T-helper 17 cell (primary cell): Measurements from ENCODE around the gene MAP4K4. TPM values are rescaled to one million over a fixed set of nuclear protein-coding genes. Genes with fewer than 3 reads are reported as not detected.

Experiments
- ATAC-seq: fragments of 150-1000 bp; cut with Tn5 transposase; 2 replicates; pipeline ENCODE4 v1.10.0; 2021; ENCODE audit warnings: mild to moderate bottlenecking, moderate library complexity
- DNase-seq, 3 donors: peaks; one replicate each; pipeline versions ENCODE4 v3.0.0 to v3.0.0-alpha.2; 2020 to 2021
- H3K9me3 ChIP-seq: one replicate; pipeline ENCODE4 v1.7.0; 2013; ENCODE audit warnings: low read length, mild to moderate bottlenecking; ENCODE audit not compliant: control insufficient read depth, poor library complexity, severe bottlenecking
- H3K27ac Mint-ChIP-seq: one replicate; pipeline ENCODE4 v1.8.0; 2022; ENCODE audit warnings: mild to moderate bottlenecking, moderate library complexity, mixed read lengths
- H3K27me3 Mint-ChIP-seq: one replicate; pipeline ENCODE4 v1.8.0; 2022; ENCODE audit warnings: mixed read lengths
- H3K36me3 Mint-ChIP-seq: one replicate; pipeline ENCODE4 v1.8.0; 2022; ENCODE audit warnings: low read depth, mixed read lengths
- H3K4me1 Mint-ChIP-seq: one replicate; pipeline ENCODE4 v1.8.0; 2022; ENCODE audit warnings: mild to moderate bottlenecking, mixed read lengths
- H3K4me3 Mint-ChIP-seq: one replicate; pipeline ENCODE4 v1.8.0; 2022; ENCODE audit warnings: mild to moderate bottlenecking, moderate library complexity, mixed read lengths
- total RNA-seq, 4 donors: library from RNA in 2 of 4; stranded (reverse) in 2 of 4; gene quantifications; one replicate each; pipeline ENCODE4 v1.2.3 and lab custom pipeline; 2022 to 2026

Gene MAP4K4
- total RNA-seq, 2 donors from 2014 or later: 98.1 to 102 TPM

DNA sequence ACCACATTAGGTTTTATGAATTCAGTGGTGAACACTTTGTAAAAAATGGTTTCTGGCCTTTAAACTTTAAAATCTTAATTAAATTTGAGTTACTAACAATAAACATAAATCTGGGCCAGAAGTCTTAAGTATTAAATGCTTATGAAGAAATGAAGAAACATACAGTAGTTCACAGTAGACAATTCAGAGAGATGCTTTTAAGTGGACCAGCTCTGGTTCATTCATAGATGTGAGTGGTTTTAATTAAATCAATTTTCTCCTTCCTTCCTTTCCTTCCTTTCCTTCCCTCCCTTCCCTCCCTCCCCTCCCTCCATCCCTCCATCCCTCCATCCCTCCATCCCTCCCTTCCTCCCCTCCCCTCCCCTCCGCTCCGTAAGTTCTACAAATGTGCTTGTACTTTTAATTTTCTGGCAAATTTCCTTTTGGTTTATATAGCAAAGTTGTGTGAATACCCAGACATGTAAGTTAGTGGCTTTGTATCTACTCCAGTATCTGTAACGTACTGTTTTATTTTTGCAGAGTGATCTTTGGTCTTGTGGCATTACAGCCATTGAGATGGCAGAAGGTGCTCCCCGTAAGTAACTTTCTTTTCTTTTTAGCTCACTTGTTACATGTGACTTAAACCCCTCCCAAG lies 136.5 kb downstream of the MAP4K4 start:
- ATAC-seq (no peak), DNase-seq (no peak)
- no peak overlapping the region for H3K4me3 Mint-ChIP-seq
- no peaks in the 10 kb centered on the region for H3K27me3 Mint-ChIP-seq
- H3K36me3 Mint-ChIP-seq: peaks cover 22% of the 10 kb centered on the region
- H3K4me1 Mint-ChIP-seq: peaks cover 28% of the 10 kb centered on the region
- no peaks in the 10 kb centered on the region for H3K9me3 ChIP-seq
- H3K27ac Mint-ChIP-seq: no peak overlapping the region

DNA sequence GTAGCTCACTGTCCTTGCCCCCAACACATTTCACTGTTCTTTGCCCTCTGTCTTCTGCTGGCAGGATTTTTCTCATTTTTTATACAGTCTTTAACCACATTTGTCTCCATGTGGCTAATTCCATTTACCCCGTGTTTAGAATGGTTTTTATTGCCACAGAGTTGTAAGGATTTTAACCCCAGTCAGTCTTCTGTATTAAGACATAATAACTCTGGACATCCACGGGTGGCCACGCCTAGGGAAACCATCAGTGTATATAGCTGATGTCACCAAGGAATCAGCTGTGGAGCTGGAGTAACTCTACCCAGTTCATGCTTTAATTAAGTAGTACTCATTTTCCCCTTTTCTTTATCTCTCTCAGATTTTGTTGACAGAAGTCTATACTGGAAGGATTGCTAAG lies 139.8 kb downstream of the MAP4K4 start:
- DNase-seq (no peak), ATAC-seq (no peak)
- no peaks in the 10 kb centered on the region for H3K9me3 ChIP-seq
- Mint-ChIP-seq H3K4me3 (no peak overlapping the region), H3K4me1 (peaks cover 34% of the 10 kb centered on the region), H3K27me3 (no peaks in the 10 kb centered on the region), H3K27ac (peak overlapping the region; percentile 75), H3K36me3 (peaks cover 25% of the 10 kb centered on the region)

DNA sequence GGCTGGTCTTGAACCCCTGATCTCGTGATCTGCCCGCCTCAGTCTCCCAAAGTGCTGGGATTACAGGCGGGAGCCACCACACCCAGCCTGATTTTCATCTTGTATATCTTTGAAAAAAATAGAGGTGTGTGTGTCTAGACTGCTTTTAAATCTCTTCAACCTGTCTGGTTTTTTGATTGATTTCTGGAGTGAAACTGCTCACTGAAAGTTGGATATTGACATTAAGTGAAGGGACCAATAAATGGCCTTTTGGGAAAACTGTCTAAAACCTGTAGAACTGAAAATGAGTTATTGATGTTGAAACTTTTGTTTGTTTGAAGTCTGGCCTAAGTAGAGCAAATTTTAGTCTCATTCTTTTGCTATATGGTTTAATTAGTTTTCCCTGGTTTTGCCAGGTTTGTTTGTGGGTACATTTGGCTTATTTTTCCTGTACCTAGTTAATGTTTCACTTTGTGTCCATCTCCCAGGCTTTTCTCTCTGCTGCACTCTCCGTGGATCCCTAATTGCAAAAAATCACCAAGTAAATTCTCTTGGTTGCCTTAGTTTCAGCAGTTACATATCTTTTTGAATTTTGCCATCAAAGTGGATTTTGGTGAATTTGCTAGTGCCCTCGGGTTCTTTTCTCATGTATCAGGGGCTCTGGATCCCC lies 144.3 kb downstream of the MAP4K4 start:
- Mint-ChIP-seq H3K4me1 (peaks cover 45% of the 10 kb centered on the region), H3K4me3 (peak overlapping the region; percentile 28), H3K27ac (peak overlapping the region; percentile 81), H3K27me3 (no peaks in the 10 kb centered on the region), H3K36me3 (peaks cover 32% of the 10 kb centered on the region)
- no peak for DNase-seq
- H3K9me3 ChIP-seq: no peaks in the 10 kb centered on the region
- ATAC-seq: no peak

DNA sequence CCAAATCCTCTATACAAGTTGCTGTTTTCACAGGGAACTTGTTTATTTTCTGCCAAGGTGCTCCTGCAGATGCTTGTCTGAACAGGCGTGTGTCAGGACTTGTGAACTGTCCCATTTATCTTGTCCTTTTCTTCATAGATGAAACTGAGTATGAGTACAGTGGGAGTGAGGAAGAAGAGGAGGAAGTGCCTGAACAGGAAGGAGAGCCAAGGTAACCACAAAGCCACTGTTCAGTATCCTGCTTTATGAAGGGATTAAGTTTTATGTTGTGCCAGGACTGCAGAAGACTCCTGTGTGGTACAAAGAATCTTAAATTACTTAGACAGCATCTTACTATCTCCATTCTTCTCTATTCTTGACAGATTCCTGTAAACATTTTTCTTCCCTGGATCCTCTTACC lies 145.0 kb downstream of the MAP4K4 start:
- Mint-ChIP-seq H3K4me3 (peak overlapping the region; percentile 28), H3K27me3 (no peaks in the 10 kb centered on the region), H3K36me3 (peaks cover 27% of the 10 kb centered on the region), H3K27ac (peak overlapping the region; percentile 81), H3K4me1 (peaks cover 40% of the 10 kb centered on the region)
- DNase-seq (no peak), ATAC-seq (no peak)
- no peaks in the 10 kb centered on the region for H3K9me3 ChIP-seq

DNA sequence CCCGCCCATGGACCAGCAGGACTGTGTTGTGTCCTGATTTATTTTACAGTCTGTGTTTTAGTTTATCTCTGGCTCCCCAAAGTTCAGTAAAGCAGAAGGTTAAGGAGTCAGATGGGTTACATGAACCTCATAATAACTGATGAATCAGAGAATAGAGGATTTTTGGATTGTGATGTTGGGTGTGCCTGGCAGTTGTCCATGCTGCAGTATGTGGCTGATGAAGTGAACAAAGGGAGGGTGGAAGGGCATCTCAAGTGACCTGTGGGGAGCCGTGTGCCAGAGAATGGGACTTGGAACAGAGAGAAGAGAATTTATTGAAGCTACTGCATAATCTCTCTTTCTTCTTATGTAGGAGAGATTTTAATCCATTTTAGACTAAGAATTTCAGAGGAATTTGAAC lies 145.5 kb downstream of the MAP4K4 start:
- H3K4me3 Mint-ChIP-seq: peak overlapping the region; percentile 28
- H3K27me3 Mint-ChIP-seq: no peaks in the 10 kb centered on the region
- peaks cover 27% of the 10 kb centered on the region for H3K36me3 Mint-ChIP-seq
- H3K9me3 ChIP-seq: no peaks in the 10 kb centered on the region
- no peak for DNase-seq
- H3K27ac Mint-ChIP-seq: peak overlapping the region; percentile 81
- no peak for ATAC-seq
- peaks cover 42% of the 10 kb centered on the region for H3K4me1 Mint-ChIP-seq

DNA sequence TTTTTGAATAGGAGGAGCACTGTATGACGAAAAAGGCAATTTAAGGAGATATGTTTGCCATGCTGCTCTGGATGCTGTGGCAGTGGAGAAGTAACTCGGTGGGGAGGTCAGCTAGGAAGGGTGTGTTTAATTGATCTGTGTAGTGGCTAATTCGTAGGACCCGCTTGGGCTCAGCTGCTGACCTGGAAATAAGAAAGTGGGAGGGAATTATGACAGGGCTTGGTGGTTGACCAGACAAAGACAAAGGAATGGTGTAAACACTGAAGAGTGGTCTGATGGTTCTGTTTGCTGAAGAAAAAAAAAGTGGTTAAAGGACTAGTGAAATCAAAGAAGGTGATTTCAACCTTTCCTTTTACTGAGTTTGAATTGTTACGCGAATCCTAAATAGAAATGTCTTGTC lies 146.0 kb downstream of the MAP4K4 start:
- DNase-seq: no peak
- peak overlapping the region; percentile 81 for H3K27ac Mint-ChIP-seq
- ATAC-seq: no peak
- peak overlapping the region; percentile 28 for H3K4me3 Mint-ChIP-seq
- no peaks in the 10 kb centered on the region for H3K27me3 Mint-ChIP-seq
- H3K36me3 Mint-ChIP-seq: peaks cover 25% of the 10 kb centered on the region
- H3K4me1 Mint-ChIP-seq: peaks cover 40% of the 10 kb centered on the region
- H3K9me3 ChIP-seq: no peaks in the 10 kb centered on the region

DNA sequence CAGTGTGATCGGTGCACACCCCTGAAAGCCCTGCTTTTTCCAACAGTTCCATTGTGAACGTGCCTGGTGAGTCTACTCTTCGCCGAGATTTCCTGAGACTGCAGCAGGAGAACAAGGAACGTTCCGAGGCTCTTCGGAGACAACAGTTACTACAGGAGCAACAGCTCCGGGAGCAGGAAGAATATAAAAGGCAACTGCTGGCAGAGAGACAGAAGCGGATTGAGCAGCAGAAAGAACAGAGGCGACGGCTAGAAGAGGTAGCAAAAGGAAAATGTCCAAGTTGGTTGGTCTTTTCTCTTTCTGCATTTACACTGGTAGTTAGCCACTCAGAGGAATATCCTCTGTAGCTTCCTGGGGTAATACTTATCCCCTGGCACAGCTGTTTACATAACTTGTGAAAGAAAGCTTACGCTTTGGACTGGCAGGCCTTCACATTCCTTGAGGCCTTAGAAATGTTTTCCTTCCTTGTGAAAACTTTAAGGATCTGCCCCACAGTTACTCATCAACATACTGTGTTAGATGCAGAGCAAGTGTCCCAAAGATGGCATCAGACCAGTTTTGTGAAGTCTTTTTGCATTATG lies 146.6 kb downstream of the MAP4K4 start:
- DNase-seq: no peak
- H3K9me3 ChIP-seq: no peaks in the 10 kb centered on the region
- Mint-ChIP-seq H3K27ac (peak overlapping the region; percentile 81), H3K4me3 (no peak overlapping the region), H3K36me3 (peaks cover 30% of the 10 kb centered on the region), H3K4me1 (peaks cover 42% of the 10 kb centered on the region), H3K27me3 (no peaks in the 10 kb centered on the region)
- no peak for ATAC-seq

DNA sequence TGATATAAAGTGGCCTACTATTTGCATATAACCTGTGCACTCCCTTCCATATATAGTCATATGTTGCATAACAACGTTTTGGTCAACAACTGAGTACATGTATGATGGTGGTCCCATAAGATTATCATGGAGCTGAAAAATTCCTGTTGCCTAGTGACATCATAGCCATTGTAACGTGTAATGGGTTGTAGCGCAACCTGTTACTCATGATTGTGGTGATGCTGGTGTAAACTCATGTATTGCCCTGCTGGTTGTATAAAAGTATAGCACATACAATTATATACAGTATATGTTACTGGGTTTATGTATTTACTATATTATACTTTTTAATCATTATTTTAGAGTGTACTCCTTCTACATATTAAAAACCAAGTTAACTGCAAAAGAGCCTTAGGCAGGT lies 149.5 kb downstream of the MAP4K4 start:
- DNase-seq (no peak), ATAC-seq (no peak)
- H3K4me3 Mint-ChIP-seq: no peak overlapping the region
- no peak overlapping the region for H3K27ac Mint-ChIP-seq
- peaks cover 19% of the 10 kb centered on the region for H3K36me3 Mint-ChIP-seq
- H3K27me3 Mint-ChIP-seq: no peaks in the 10 kb centered on the region
- H3K9me3 ChIP-seq: no peaks in the 10 kb centered on the region
- H3K4me1 Mint-ChIP-seq: peaks cover 23% of the 10 kb centered on the region

DNA sequence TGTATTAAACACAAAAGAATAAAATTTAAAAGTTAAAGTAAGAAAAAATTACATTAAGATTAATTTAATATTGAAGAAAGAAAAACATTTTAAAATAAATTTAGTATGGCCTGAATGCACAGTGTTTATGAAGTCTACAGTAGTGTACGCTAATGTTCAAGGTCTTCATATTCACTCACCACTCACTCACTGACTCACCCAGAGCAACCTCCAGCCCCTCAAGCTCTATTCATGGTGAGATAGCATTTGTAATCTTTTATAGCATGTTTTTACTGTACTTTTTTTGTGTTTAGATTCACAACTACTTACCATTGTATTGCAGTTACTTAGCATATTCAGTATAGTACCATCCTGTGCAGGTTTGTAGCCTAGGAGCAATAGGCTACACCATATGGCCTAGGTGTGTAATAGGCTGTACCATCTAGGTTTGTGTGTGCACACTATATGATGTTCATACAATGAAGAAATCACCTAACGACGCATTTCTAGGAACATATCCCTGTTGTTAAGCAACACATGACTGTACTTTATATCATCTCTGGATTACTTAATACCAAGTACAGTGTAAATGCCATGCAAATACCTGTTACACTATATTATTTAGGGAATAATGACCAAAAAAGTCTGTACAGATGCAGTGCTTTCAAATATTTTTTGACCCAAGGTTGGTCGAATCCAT lies 150.3 kb downstream of the MAP4K4 start:
- H3K36me3 Mint-ChIP-seq: peaks cover 19% of the 10 kb centered on the region
- ATAC-seq: no peak
- peaks cover 17% of the 10 kb centered on the region for H3K4me1 Mint-ChIP-seq
- DNase-seq: no peak
- no peaks in the 10 kb centered on the region for H3K27me3 Mint-ChIP-seq
- no peaks in the 10 kb centered on the region for H3K9me3 ChIP-seq
- no peak overlapping the region for H3K27ac Mint-ChIP-seq
- H3K4me3 Mint-ChIP-seq: no peak overlapping the region

DNA sequence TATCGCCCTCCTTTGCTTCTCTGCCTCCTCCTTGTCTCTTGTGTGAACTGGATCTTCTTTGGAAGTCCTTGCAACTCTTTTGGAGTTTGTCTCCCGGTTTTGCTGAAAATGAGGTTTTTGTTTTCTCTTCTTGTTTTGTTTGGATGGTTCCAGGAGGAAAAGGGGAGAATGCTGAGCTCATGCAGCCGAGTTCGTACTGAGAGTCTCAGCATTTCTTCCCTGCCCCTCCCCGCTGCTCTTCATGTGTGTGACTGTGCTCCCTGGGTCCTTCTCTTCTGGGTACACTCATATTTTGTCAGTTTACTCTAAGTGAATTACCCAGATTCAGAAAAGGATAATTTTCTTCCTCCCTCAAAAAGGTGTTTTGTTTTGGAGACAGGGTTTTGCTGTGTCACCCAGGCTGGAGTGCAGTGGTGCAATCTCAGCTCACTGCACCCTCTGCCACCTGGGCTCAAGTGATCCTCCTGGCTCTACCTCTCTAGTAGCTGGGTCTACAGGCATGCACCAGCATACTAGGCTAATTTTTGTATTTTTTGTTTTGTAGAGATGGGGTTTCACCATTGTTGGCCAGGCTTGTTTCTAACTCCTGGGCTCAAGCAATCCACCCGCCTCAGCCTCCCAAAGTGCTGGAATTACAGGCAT lies 151.4 kb downstream of the MAP4K4 start:
- H3K27ac Mint-ChIP-seq: no peak overlapping the region
- no peaks in the 10 kb centered on the region for H3K9me3 ChIP-seq
- peaks cover 15% of the 10 kb centered on the region for H3K36me3 Mint-ChIP-seq
- no peak for ATAC-seq
- H3K4me1 Mint-ChIP-seq: peaks cover 11% of the 10 kb centered on the region
- DNase-seq: no peak
- no peaks in the 10 kb centered on the region for H3K27me3 Mint-ChIP-seq
- H3K4me3 Mint-ChIP-seq: no peak overlapping the region

DNA sequence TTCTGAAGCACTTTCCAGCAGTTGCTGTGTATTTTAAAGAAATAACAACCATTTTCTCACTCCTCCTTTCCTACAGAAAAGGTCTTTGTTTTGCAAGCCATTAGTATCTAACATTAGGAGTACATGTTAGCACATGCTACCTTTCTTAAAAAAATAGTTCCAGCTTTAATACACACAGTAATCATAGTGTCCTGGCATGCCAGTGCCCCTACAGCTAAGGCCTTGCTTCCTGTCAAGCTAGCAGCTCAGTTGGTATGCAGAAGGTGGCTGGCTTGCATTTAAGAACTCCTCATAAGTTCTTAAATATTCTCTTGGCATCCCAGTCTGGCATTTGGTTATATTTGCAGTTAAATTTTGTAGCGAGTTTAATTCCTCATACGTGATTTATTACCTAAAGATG lies 152.9 kb downstream of the MAP4K4 start:
- peaks cover 15% of the 10 kb centered on the region for H3K36me3 Mint-ChIP-seq
- peaks cover 12% of the 10 kb centered on the region for H3K4me1 Mint-ChIP-seq
- DNase-seq (no peak), ATAC-seq (no peak)
- H3K4me3 Mint-ChIP-seq: no peak overlapping the region
- H3K27me3 Mint-ChIP-seq: no peaks in the 10 kb centered on the region
- H3K9me3 ChIP-seq: no peaks in the 10 kb centered on the region
- no peak overlapping the region for H3K27ac Mint-ChIP-seq

DNA sequence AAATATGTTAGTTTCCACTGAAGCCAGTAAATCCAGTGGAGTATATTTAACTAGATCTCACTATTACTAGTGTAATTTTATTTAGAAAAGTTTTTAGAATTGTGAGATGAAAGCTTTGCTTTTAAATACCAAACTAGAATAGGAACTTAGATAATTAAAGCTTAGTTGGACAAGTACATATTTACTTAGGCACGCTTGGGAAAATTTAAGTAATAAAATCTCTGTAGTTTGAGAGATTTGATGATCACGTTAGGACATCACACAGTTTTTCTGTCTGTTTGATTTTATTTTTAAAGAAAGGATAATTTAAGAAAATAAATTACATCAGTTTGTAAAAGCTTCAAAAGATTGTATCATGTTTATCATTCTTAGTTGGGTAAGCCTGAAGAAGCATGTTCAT lies 153.5 kb downstream of the MAP4K4 start:
- ATAC-seq: no peak

DNA sequence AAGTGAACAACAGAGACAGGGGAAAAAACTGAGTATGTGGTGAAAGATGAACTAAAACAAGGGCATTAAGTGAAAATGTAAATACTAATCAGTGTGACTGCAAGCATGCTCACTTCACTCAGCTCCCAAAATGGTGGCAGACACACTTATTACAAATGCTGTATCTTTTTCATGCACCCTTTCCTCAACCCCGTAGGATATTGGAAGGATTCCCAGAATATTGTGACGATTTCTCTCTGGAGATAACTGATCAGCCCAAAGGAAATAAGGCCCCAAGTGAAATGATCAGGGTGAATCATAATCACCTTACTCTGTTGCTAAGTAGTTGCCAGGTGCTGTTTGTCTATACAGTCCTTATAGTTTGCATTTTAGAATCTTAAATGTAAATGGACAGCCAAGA lies 155.3 kb downstream of the MAP4K4 start:
- Mint-ChIP-seq H3K4me3 (no peak overlapping the region), H3K4me1 (peaks cover 10% of the 10 kb centered on the region), H3K27me3 (no peaks in the 10 kb centered on the region), H3K27ac (peak overlapping the region; percentile 51), H3K36me3 (peaks cover 18% of the 10 kb centered on the region)
- H3K9me3 ChIP-seq: no peaks in the 10 kb centered on the region
- ATAC-seq (no peak), DNase-seq (no peak)

More for the DNA sequence above, 153.5 kb downstream of the MAP4K4 start:
- no peak overlapping the region for H3K4me3 Mint-ChIP-seq
- peaks cover 15% of the 10 kb centered on the region for H3K4me1 Mint-ChIP-seq
- no peaks in the 10 kb centered on the region for H3K9me3 ChIP-seq
- no peak for DNase-seq
- H3K36me3 Mint-ChIP-seq: peaks cover 21% of the 10 kb centered on the region
- H3K27me3 Mint-ChIP-seq: no peaks in the 10 kb centered on the region
- H3K27ac Mint-ChIP-seq: no peak overlapping the region
